OCI-LY1 (cell line): ENCODE measurements around the gene SCN7A.

Source experiments
- CTCF ChIP-seq: fragments of 200-600 bp; sonication (generic), shearing (Covaris generic); IDR thresholded peaks from 2 replicates; pipeline ENCODE4 v1.5.1; 2017; ENCODE audit warnings: mild to moderate bottlenecking, antibody characterized with exemption, low read length, moderate library complexity, mixed read lengths
- EZH2 ChIP-seq: fragments of 200-600 bp; sonication (generic), shearing (Covaris generic); IDR thresholded peaks from 2 replicates; pipeline ENCODE4 v1.8.0; 2017; ENCODE audit warnings: borderline replicate concordance, mixed run types, mild to moderate bottlenecking, antibody characterized with exemption, low read length, moderate library complexity, mixed read lengths

- TF ChIP-seq CTCF: no peak
- TF ChIP-seq EZH2: no peak
Observed at GRCh38 chr2:166464187-166464586, 29.9 kb downstream of the SCN7A start.
